Right cardiac atrium (tissue), 5 donors: Measurements from ENCODE around the gene VWA8. TPM values are rescaled to one million over a fixed set of nuclear protein-coding genes. Genes with fewer than 3 reads are reported as not detected.

Source experiments
- ATAC-seq, 2 donors: fragments of 200-7000 bp; cut with Tn5 transposase; one replicate each; pipeline versions ENCODE4 v1.8.0 to v1.9.1; 2020; ENCODE audit warnings: moderate library complexity in 2 of 2, mild to moderate bottlenecking in 1 of 2
- DNase-seq, 3 donors: peaks; one replicate each; pipeline ENCODE4 v3.0.0-alpha.2; 2020
- H3K27ac ChIP-seq: one replicate; pipeline ENCODE4 v1.5.1; 2013; ENCODE audit warnings: mild to moderate bottlenecking, low read length, control low read depth, moderate library complexity
- H3K27me3 ChIP-seq: one replicate; pipeline ENCODE4 v1.6.1; 2013; ENCODE audit not compliant: control insufficient read depth, insufficient read depth
- H3K4me1 ChIP-seq: one replicate; pipeline ENCODE4 v1.6.1; 2013; ENCODE audit warnings: low read length; ENCODE audit not compliant: control insufficient read depth, insufficient read depth
- H3K4me3 ChIP-seq: one replicate; pipeline ENCODE4 v1.5.1; 2013; ENCODE audit warnings: low read length, control low read depth
- H3K9me3 ChIP-seq: one replicate; pipeline ENCODE4 v1.6.1; 2013; ENCODE audit warnings: low read length; ENCODE audit not compliant: control insufficient read depth
- WGBS: extraction: QIAGEN DNeasy Blood & Tissue Kit; methylation state at CpG from one replicate; pipeline ENCODE4 v1.1.7; 2013; 5-methylcytosine and 5-hydroxymethylcytosine counted together
- intact Hi-C, 4 donors: fragments of 100-400 bp; cut with DNase I; formaldehyde crosslinking; loops; one replicate each; pipeline versions ENCODE4 v1.11.0 to v1.14.0; 2022 to 2023
- polyA plus RNA-seq: library from polyadenylated mRNA; stranded (reverse); fragments of 200-250 nt; gene quantifications from one replicate; pipeline ENCODE4 v1.2.3, GENCODE V29; 2013
- total RNA-seq, 4 donors: library from RNA; stranded (reverse); fragmentation: NEBNext Ultra II Directional; extraction: Animal tissue kit (Norgen Biotek cat#: 25700); gene quantifications; one replicate each; pipeline ENCODE4 v1.2.1, GENCODE V29; 2021
- donor health status: healthy with polysubstance abuse.
- donor health status: DM: no; HTN: yes; CAD: no.
- donor health status: DM: no; HTN: no; CAD: no.
- donor health status: DM: no; HTN: yes; CAD: no; lungs with severe emphysema.
- donor health status: DM: yes; HTN: yes; CAD: no.

VWA8 gene
- total and polyA plus RNA-seq, 5 donors, result 11.7 to 41.7 (median 34.0) TPM

DNA sequence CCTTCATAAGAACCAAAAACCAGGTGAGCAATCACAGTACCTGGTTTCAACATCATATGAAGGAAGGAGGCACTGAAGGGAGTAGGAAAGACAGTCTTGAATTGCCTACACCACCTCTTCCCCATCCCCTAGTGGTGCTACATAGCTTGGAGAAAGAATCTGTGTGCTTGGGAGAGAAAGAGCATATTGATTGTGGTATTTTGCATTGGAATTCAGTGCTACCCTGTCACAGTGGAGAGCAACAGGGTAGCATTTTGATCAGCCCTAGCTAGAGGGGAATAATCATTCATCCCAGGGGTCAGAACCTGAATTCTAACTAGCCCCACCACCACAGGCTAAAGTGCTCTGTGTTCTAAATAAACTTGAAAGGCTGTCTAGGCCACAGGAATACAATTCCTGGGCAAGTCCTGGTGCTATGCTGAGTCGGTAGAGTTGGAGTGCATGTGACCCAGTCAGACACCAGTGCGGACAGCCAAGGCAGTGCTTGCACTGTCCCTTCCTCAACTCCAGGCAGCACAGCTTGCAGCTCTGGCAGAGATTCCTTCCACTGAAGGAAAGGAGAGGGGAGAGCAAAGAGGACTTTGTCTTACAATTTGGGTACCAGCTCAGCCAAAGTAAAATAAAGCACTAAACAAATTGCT lies 158.7 kb downstream of the VWA8 start:
- DNase-seq (no peak), ATAC-seq (no peak)
- Histone ChIP-seq H3K4me3 (no peak overlapping the region), H3K27me3 (no peaks in the 10 kb centered on the region), H3K9me3 (no peaks in the 10 kb centered on the region), H3K27ac (no peak overlapping the region), H3K4me1 (no peaks in the 10 kb centered on the region)
- intact Hi-C loops, result no loop called here
- 92% methylated on average over 2 of the region's 2 CpGs for WGBS

GRCh38 chr13:41791056-41791455 lies 169.9 kb downstream of the VWA8 start:
- Histone ChIP-seq H3K9me3 (no peaks in the 10 kb centered on the region), H3K27ac (no peak overlapping the region), H3K4me3 (no peak overlapping the region), H3K27me3 (no peaks in the 10 kb centered on the region), H3K4me1 (no peaks in the 10 kb centered on the region)
- DNase-seq (no peak), ATAC-seq (no peak)
- intact Hi-C loops, result no loop called here

DNA sequence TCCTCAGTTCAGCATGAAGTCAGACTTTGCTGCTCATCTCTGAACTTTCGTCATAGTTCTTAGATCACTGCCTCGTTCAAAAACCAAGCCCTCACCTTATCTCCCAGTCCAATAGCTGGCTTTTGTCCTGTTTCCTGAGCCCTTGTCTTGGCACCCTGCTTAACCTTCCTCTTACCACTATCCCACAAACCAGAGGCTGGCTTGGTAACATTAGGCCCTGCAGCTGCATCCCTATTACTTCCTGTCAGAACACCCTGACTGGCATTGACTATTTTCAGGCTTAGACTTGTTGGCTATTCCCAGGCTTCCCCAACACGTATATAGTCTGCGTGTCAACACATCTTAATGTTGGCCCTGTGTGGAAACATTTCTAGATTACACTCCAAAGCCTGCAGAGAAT lies 172.4 kb downstream of the VWA8 start:
- no peak for DNase-seq
- intact Hi-C loops, result no loop called here

GRCh38 chr13:41785402-41786172 lies 175.3 kb downstream of the VWA8 start:
- Histone ChIP-seq H3K27ac (no peak overlapping the region), H3K27me3 (no peaks in the 10 kb centered on the region), H3K4me3 (no peak overlapping the region), H3K9me3 (no peaks in the 10 kb centered on the region), H3K4me1 (peaks cover 2% of the 10 kb centered on the region)
- ATAC-seq (no peak), DNase-seq (no peak)
- intact Hi-C loops, result no loop called here
- 76% methylated on average over 6 of the region's 6 CpGs for WGBS

More for the DNA sequence above, 172.4 kb downstream of the VWA8 start:
- Histone ChIP-seq H3K9me3 (no peaks in the 10 kb centered on the region), H3K27me3 (no peaks in the 10 kb centered on the region), H3K27ac (no peak overlapping the region), H3K4me3 (no peak overlapping the region), H3K4me1 (peaks cover 2% of the 10 kb centered on the region)
- WGBS, result 29% methylated on average over 4 of the region's 4 CpGs
- ATAC-seq, result peak; percentile 22 to 48

DNA sequence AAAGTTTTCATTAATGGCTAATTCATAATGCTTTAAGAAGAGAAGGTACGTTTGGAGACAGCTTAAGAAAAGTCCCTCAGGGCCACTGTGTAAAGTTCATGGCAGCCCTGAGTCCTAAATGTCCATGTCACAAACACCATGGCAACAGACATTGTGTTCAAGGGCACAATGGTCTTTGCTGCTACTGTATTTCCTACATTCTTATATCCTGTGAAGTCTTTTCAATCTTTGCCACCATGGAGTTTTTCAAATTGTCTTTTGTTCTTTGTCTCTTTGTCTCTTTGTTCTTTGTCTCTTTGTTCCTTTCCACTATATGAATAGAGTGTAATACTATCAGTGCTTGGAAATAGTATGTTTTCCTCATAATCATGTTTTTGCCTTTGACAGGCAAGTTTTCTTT lies 178.8 kb downstream of the VWA8 start:
- 47% methylated on average over 1 of the region's 1 CpG for WGBS
- H3K4me1 ChIP-seq, result peaks cover 4% of the 10 kb centered on the region
- no peak overlapping the region for H3K4me3 ChIP-seq
- H3K27me3 ChIP-seq, result no peaks in the 10 kb centered on the region
- H3K9me3 ChIP-seq, result no peaks in the 10 kb centered on the region
- ATAC-seq, result no peak
- no peak overlapping the region for H3K27ac ChIP-seq
- intact Hi-C loops, result no loop called here
- DNase-seq, result no peak

DNA sequence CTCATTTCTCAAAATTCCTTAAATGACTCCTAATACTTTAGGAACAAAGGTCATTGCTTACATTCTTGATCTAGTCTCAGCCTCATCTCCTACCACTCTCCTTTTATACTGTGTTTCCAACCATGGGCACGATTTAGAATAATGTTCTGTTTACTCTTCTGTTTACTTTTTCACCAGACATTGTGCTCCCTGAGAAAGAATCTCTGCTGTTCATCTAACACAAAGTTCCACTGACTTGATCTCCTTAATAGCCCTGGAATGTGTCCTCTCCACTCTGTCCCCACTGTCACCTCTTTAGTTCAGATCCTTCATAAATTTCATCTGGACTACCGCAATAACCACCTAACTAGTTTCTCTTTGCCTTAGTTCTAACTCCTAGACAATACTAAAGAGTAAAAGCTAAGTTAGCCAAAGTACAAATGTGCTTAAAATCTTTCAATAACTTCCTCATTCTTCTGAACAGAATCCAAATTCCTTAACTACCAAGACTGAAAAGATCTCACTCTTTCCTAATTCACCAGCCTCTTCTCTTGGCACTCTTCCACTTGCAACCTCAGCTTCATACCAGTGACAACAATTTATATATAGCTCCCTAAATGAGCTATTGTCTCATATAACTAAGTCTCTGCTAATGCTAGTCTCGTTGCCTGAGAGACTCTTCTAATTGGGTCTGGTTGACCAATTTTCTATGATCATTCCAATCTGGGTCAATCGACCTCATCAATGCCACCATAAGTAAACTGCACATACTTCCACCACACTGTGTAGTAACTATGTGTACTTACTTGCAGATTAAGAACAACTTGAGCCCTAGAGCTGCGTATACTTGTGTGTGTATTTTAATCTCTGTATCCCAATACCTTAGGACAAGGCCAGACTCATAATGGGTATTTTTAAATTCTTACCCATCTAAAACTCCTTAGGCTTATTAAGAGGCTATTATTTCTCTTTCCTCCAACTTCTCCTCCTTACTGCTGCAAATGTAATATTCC lies 179.9 kb downstream of the VWA8 start:
- H3K4me1 ChIP-seq, result peaks cover 4% of the 10 kb centered on the region
- H3K27ac ChIP-seq, result no peak overlapping the region
- no peak overlapping the region for H3K4me3 ChIP-seq
- ATAC-seq, result peak; percentile 35 to 47
- WGBS, result 62% methylated on average over 5 of the region's 5 CpGs
- H3K9me3 ChIP-seq, result no peaks in the 10 kb centered on the region
- DNase-seq, result no peak
- no peaks in the 10 kb centered on the region for H3K27me3 ChIP-seq
- intact Hi-C loops, result no loop called here

- intact Hi-C loops, result no loop called here
- no peak overlapping the region for H3K27ac ChIP-seq
- ATAC-seq, result no peak
- no peaks in the 10 kb centered on the region for H3K9me3 ChIP-seq
- no peak for DNase-seq
- H3K4me3 ChIP-seq, result no peak overlapping the region
- peaks cover 2% of the 10 kb centered on the region for H3K4me1 ChIP-seq
- no peaks in the 10 kb centered on the region for H3K27me3 ChIP-seq
- WGBS, result 70% methylated on average over 2 of the region's 2 CpGs
Measured at GRCh38 chr13:41775251-41775650, 185.7 kb downstream of the VWA8 start.

DNA sequence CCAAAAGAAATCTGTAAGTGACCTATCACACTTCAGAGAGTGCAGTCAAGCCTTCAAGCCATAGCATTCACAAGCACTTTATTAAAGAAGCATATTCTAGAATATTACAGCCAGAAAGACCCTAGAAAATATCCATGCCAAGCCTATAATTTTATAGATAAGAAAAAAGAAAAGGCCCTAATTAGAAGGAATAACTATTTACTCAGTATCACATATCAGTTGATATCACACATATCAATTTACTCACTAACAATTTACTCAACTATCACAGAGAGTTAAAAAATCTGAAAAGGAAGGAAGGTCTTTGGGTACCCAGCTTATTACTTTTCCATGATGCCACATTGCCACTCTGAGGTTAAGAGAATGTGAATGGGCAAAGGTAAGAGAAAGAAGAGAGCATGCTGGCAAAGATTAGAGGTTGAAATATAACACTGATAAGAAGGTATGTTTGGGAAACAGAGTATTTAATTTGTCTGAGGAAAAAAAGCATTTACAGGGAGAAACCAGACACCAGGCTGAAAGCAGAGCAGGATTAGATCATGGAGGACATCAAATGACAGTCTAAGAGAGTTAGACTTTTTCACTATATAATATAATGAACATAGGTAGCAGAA lies 186.2 kb downstream of the VWA8 start:
- peaks cover 2% of the 10 kb centered on the region for H3K4me1 ChIP-seq
- DNase-seq, result no peak
- H3K27ac ChIP-seq, result no peak overlapping the region
- no peak overlapping the region for H3K4me3 ChIP-seq
- H3K27me3 ChIP-seq, result no peaks in the 10 kb centered on the region
- no peak for ATAC-seq
- intact Hi-C loops, result no loop called here
- no peaks in the 10 kb centered on the region for H3K9me3 ChIP-seq

DNA sequence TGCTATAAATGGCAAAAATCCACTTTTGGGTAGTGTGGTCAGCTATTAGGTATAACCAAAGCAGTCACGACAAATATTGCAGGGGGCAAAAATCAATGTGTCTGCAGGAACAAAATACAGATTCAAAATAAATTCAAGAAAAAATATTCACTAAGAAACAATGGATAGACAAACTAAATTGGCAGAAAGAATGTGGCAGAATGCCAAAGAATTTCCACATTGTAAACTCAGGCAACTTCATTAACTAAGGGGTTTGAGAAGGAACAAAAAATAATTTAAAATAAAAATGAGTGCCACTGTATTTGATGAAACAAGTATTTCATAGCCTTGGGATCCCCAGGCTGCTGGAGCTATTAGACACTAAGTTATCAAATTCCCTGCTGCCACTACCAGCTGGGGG lies 193.1 kb downstream of the VWA8 start:
- H3K9me3 ChIP-seq, result no peaks in the 10 kb centered on the region
- no peaks in the 10 kb centered on the region for H3K4me1 ChIP-seq
- no peak overlapping the region for H3K4me3 ChIP-seq
- ATAC-seq (no peak), DNase-seq (no peak)
- 83% methylated on average over 1 of the region's 1 CpG for WGBS
- no peak overlapping the region for H3K27ac ChIP-seq
- intact Hi-C loops, result no loop called here
- H3K27me3 ChIP-seq, result no peaks in the 10 kb centered on the region

DNA sequence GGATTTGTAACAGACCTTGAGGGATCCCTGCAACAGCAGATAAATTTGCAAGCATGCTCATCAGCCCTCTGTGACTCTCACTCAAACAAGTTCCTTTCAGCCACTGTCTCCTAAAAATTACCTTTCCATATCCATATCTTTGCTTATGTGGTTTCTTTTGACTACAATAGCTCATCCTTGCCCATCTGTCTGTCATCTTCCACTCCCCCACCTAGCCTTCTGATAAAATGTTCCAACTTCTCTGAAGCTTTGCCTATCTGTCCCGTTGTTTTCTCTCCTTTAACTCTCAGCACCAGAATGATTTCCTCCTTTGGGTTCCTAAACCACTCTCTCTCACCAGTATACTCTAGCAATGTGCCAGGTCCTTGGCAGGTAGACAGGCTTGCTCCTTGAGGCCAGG lies 194.5 kb downstream of the VWA8 start:
- 49% methylated on average over 1 of the region's 1 CpG for WGBS
- no peak overlapping the region for H3K4me3 ChIP-seq
- ATAC-seq, result no peak
- no peaks in the 10 kb centered on the region for H3K4me1 ChIP-seq
- DNase-seq, result no peak
- H3K27me3 ChIP-seq, result no peaks in the 10 kb centered on the region
- intact Hi-C loops, result no loop called here
- no peak overlapping the region for H3K27ac ChIP-seq
- no peaks in the 10 kb centered on the region for H3K9me3 ChIP-seq
